ENCODE data around the gene MPDU1. TPM values are rescaled to one million over a fixed set of nuclear protein-coding genes. Genes with fewer than 3 reads are reported as not detected.
A peak's percentile ranks its signal among the peaks of the same experiment; 100 is the strongest.

The MPDU1 gene
- total and polyA plus RNA-seq, 2 of the 13 experiments (the other 11 are each of a cell fraction or from before 2014, with no cell fraction given) = 112 to 167 TPM

GRCh38 chr17:7631398-7632380 is 48.0 kb downstream of the MPDU1 start (continued):
- TF ChIP-seq ZNF616 (CRISPR knock-in tag; IDR thresholded peaks at IDR 0.05; ENCODE audit: low read depth) (no peak), ZNF652 (CRISPR knock-in tag; IDR thresholded peaks at IDR 0.05; ENCODE audit: borderline replicate concordance, low read depth) (no peak), ZNF589 (CRISPR knock-in tag; conservative IDR thresholded peaks at IDR 0.05) (no peak), AGO1 (IDR thresholded peaks at IDR 0.05; ENCODE audit: low read depth, low read length, poor library complexity, severe bottlenecking) (no peak), ZNF720 (CRISPR knock-in tag; IDR thresholded peaks at IDR 0.05) (no peak), THRA (CRISPR knock-in tag; IDR thresholded peaks at IDR 0.05; ENCODE audit: borderline replicate concordance) (peak; percentile 55; the same call in 1 of the 2 replicates), ZNF770 (CRISPR knock-in tag; IDR thresholded peaks at IDR 0.05) (peak; percentile 99), GMEB1 (CRISPR knock-in tag; IDR thresholded peaks at IDR 0.05; ENCODE audit: borderline replicate concordance) (peak; percentile 34; the same call in 1 of the 2 replicates), ZNF121 (CRISPR knock-in tag; IDR thresholded peaks at IDR 0.05) (peak; percentile 35), ZNF605 (CRISPR knock-in tag; IDR thresholded peaks at IDR 0.05) (0 out of 2 replicates have a peak, but pooled peaks have one; percentile 35), SIN3A (IDR thresholded peaks at IDR 0.05; ENCODE audit: borderline replicate concordance, low read depth, low read length) (no peak), ZFYVE20 (CRISPR knock-in tag; IDR thresholded peaks at IDR 0.05; ENCODE audit: borderline replicate concordance, low read depth) (no peak)
- TF ChIP-seq, protein P1, sequence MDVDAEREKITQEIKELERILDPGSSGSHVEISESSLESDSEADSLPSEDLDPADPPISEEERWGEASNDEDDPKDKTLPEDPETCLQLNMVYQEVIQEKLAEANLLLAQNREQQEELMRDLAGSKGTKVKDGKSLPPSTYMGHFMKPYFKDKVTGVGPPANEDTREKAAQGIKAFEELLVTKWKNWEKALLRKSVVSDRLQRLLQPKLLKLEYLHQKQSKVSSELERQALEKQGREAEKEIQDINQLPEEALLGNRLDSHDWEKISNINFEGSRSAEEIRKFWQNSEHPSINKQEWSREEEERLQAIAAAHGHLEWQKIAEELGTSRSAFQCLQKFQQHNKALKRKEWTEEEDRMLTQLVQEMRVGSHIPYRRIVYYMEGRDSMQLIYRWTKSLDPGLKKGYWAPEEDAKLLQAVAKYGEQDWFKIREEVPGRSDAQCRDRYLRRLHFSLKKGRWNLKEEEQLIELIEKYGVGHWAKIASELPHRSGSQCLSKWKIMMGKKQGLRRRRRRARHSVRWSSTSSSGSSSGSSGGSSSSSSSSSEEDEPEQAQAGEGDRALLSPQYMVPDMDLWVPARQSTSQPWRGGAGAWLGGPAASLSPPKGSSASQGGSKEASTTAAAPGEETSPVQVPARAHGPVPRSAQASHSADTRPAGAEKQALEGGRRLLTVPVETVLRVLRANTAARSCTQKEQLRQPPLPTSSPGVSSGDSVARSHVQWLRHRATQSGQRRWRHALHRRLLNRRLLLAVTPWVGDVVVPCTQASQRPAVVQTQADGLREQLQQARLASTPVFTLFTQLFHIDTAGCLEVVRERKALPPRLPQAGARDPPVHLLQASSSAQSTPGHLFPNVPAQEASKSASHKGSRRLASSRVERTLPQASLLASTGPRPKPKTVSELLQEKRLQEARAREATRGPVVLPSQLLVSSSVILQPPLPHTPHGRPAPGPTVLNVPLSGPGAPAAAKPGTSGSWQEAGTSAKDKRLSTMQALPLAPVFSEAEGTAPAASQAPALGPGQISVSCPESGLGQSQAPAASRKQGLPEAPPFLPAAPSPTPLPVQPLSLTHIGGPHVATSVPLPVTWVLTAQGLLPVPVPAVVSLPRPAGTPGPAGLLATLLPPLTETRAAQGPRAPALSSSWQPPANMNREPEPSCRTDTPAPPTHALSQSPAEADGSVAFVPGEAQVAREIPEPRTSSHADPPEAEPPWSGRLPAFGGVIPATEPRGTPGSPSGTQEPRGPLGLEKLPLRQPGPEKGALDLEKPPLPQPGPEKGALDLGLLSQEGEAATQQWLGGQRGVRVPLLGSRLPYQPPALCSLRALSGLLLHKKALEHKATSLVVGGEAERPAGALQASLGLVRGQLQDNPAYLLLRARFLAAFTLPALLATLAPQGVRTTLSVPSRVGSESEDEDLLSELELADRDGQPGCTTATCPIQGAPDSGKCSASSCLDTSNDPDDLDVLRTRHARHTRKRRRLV (CRISPR knock-in tag; IDR thresholded peaks at IDR 0.05) = 0 out of 2 replicates have a peak, but pooled peaks have one; percentile 28
- TF ChIP-seq, protein P2, sequence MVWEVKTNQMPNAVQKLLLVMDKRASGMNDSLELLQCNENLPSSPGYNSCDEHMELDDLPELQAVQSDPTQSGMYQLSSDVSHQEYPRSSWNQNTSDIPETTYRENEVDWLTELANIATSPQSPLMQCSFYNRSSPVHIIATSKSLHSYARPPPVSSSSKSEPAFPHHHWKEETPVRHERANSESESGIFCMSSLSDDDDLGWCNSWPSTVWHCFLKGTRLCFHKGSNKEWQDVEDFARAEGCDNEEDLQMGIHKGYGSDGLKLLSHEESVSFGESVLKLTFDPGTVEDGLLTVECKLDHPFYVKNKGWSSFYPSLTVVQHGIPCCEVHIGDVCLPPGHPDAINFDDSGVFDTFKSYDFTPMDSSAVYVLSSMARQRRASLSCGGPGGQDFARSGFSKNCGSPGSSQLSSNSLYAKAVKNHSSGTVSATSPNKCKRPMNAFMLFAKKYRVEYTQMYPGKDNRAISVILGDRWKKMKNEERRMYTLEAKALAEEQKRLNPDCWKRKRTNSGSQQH (CRISPR knock-in tag; IDR thresholded peaks at IDR 0.05; ENCODE audit: low read depth) = no peak

Data from HepG2 (cell line).